ENCODE results near the gene PDSS2.

PDSS2 gene

DNA sequence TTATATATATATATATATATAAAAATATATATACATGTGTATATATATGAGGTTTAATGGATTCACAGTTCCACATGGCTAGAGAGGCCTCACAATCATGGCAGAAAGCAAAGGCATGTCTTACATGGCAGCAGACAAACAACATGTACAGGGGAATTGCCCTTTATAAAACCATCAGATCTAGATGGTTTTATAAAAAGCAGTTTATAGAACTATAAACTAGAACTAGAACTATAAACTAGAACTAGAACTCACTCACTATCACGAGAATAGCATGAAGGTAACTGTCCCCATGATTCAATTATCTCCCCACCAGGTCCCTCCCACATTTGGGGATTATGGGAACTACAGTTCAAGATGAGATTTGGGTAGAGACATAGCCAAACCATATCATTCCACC is 56.8 kb downstream of the PDSS2 start:
- H3K4me2 ChIP-seq (ENCODE audit: insufficient read depth, low read length, poor library complexity, severe bottlenecking), result no peak overlapping the region
- H3K36me3 ChIP-seq (replicated peaks in 1 of 2; ENCODE audit: control insufficient read depth in 2 of 2, insufficient read depth in 2 of 2, low read length in 2 of 2), result no peaks in the 10 kb centered on the region
- peaks cover 6 to 27% of the 10 kb centered on the region in 2 donors for H3K9me3 ChIP-seq (replicated peaks in 1 of 2; ENCODE audit: control insufficient read depth in 2 of 2, insufficient read depth in 1 of 2, low read depth in 1 of 2, low read length in 2 of 2)
- no peak overlapping the region for H2AFZ ChIP-seq (ENCODE audit: low read length)
- no peak overlapping the region for H3K18ac ChIP-seq (ENCODE audit: low read length)
- no CpG with 5 or more reads among the region's 1 CpG for WGBS, 2 donors (ENCODE audit: extremely low coverage in 2 of 2, insufficient read length in 2 of 2, insufficient replicate concordance in 1 of 2)
- no peak overlapping the region for H2BK5ac ChIP-seq (ENCODE audit: low read length)
- H3K4ac ChIP-seq (ENCODE audit: low read length), result no peak overlapping the region
- no peak overlapping the region for H3K27ac ChIP-seq (replicated peaks; ENCODE audit: low read length)
- no peak overlapping the region for H2AK5ac ChIP-seq (ENCODE audit: low read depth, low read length)
- H2BK120ac ChIP-seq (ENCODE audit: low read depth, low read length), result no peak overlapping the region
- H2BK15ac ChIP-seq (ENCODE audit: low read length), result no peak overlapping the region
- H4K91ac ChIP-seq (ENCODE audit: low read depth, low read length, poor library complexity), result no peak overlapping the region
- H3K23ac ChIP-seq (ENCODE audit: low read depth, low read length, poor library complexity), result no peak overlapping the region
- no peak overlapping the region for H3K9ac ChIP-seq (ENCODE audit: low read depth, low read length, poor library complexity)
- no peak overlapping the region for H2BK12ac ChIP-seq (ENCODE audit: low read length)
- no peaks in the 10 kb centered on the region for H3K27me3 ChIP-seq (ENCODE audit: control insufficient read depth in 3 of 3, insufficient read depth in 3 of 3, low read depth in 1 of 3, low read length in 3 of 3)
- no peaks in the 10 kb centered on the region for H3K79me1 ChIP-seq (ENCODE audit: low read depth, low read length)
- DNase-seq (ENCODE audit: low spot score), result no peak
- peaks cover 2 to 5% of the 10 kb centered on the region in 2 donors for H3K4me1 ChIP-seq (ENCODE audit: control insufficient read depth in 2 of 2, insufficient read depth in 1 of 2, low read depth in 1 of 2, low read length in 2 of 2)
- no peak overlapping the region for H3K14ac ChIP-seq (ENCODE audit: low read length)
- H3K4me3 ChIP-seq (ENCODE audit: low read length in 2 of 2), result no peak overlapping the region
- no peak overlapping the region for H4K8ac ChIP-seq (ENCODE audit: low read depth, low read length)

GRCh38 chr6:107401573-107401972 is 57.8 kb downstream of the PDSS2 start:
- H3K23ac ChIP-seq (ENCODE audit: low read depth, low read length, poor library complexity), result no peak overlapping the region
- H2BK15ac ChIP-seq (ENCODE audit: low read length), result no peak overlapping the region
- H3K4ac ChIP-seq (ENCODE audit: low read length), result no peak overlapping the region
- no peak overlapping the region for H2AFZ ChIP-seq (ENCODE audit: low read length)
- no peaks in the 10 kb centered on the region for H3K27me3 ChIP-seq (ENCODE audit: control insufficient read depth in 3 of 3, insufficient read depth in 3 of 3, low read depth in 1 of 3, low read length in 3 of 3)
- no peak overlapping the region for H2BK120ac ChIP-seq (ENCODE audit: low read depth, low read length)
- no peak overlapping the region for H3K4me2 ChIP-seq (ENCODE audit: insufficient read depth, low read length, poor library complexity, severe bottlenecking)
- no peak overlapping the region for H2BK5ac ChIP-seq (ENCODE audit: low read length)
- H2BK12ac ChIP-seq (ENCODE audit: low read length), result no peak overlapping the region
- H3K27ac ChIP-seq (replicated peaks; ENCODE audit: low read length), result no peak overlapping the region
- no CpG with 5 or more reads among the region's 1 CpG for WGBS, 2 donors (ENCODE audit: extremely low coverage in 2 of 2, insufficient read length in 2 of 2, insufficient replicate concordance in 1 of 2)
- H3K18ac ChIP-seq (ENCODE audit: low read length), result no peak overlapping the region
- no peak overlapping the region for H2AK5ac ChIP-seq (ENCODE audit: low read depth, low read length)
- no peak for DNase-seq (ENCODE audit: low spot score)
- H3K79me1 ChIP-seq (ENCODE audit: low read depth, low read length), result no peaks in the 10 kb centered on the region
- H4K8ac ChIP-seq (ENCODE audit: low read depth, low read length), result no peak overlapping the region
- peaks cover 6 to 27% of the 10 kb centered on the region in 2 donors for H3K9me3 ChIP-seq (replicated peaks in 1 of 2; ENCODE audit: control insufficient read depth in 2 of 2, insufficient read depth in 1 of 2, low read depth in 1 of 2, low read length in 2 of 2)
- no peak overlapping the region for H4K91ac ChIP-seq (ENCODE audit: low read depth, low read length, poor library complexity)
- H3K4me1 ChIP-seq (ENCODE audit: control insufficient read depth in 2 of 2, insufficient read depth in 1 of 2, low read depth in 1 of 2, low read length in 2 of 2), result peaks cover 2 to 5% of the 10 kb centered on the region in 2 donors
- H3K9ac ChIP-seq (ENCODE audit: low read depth, low read length, poor library complexity), result no peak overlapping the region
- no peak overlapping the region for H3K14ac ChIP-seq (ENCODE audit: low read length)
- H3K4me3 ChIP-seq (ENCODE audit: low read length in 2 of 2), result no peak overlapping the region
- H3K36me3 ChIP-seq (replicated peaks in 1 of 2; ENCODE audit: control insufficient read depth in 2 of 2, insufficient read depth in 2 of 2, low read length in 2 of 2), result no peaks in the 10 kb centered on the region

- Histone ChIP-seq H3K23ac (ENCODE audit: low read depth, low read length, poor library complexity) (no peak overlapping the region), H3K18ac (ENCODE audit: low read length) (no peak overlapping the region), H3K4ac (ENCODE audit: low read length) (no peak overlapping the region), H3K4me2 (ENCODE audit: insufficient read depth, low read length, poor library complexity, severe bottlenecking) (no peak overlapping the region), H2BK5ac (ENCODE audit: low read length) (no peak overlapping the region), H3K36me3 (replicated peaks in 1 of 2; ENCODE audit: control insufficient read depth in 2 of 2, insufficient read depth in 2 of 2, low read length in 2 of 2) (no peaks in the 10 kb centered on the region), H3K9me3 (replicated peaks in 1 of 2; ENCODE audit: control insufficient read depth in 2 of 2, insufficient read depth in 1 of 2, low read depth in 1 of 2, low read length in 2 of 2) (peaks cover 6 to 27% of the 10 kb centered on the region in 2 donors), H4K8ac (ENCODE audit: low read depth, low read length) (no peak overlapping the region), H3K4me1 (ENCODE audit: control insufficient read depth in 2 of 2, insufficient read depth in 1 of 2, low read depth in 1 of 2, low read length in 2 of 2) (peaks cover 2 to 5% of the 10 kb centered on the region in 2 donors), H2AFZ (ENCODE audit: low read length) (no peak overlapping the region), H2BK12ac (ENCODE audit: low read length) (no peak overlapping the region), H2BK120ac (ENCODE audit: low read depth, low read length) (no peak overlapping the region), H3K14ac (ENCODE audit: low read length) (no peak overlapping the region), H4K91ac (ENCODE audit: low read depth, low read length, poor library complexity) (no peak overlapping the region), H3K27ac (replicated peaks; ENCODE audit: low read length) (no peak overlapping the region), H3K4me3 (ENCODE audit: low read length in 2 of 2) (no peak overlapping the region), H2BK15ac (ENCODE audit: low read length) (no peak overlapping the region), H3K9ac (ENCODE audit: low read depth, low read length, poor library complexity) (no peak overlapping the region), H2AK5ac (ENCODE audit: low read depth, low read length) (no peak overlapping the region), H3K27me3 (ENCODE audit: control insufficient read depth in 3 of 3, insufficient read depth in 3 of 3, low read depth in 1 of 3, low read length in 3 of 3) (no peaks in the 10 kb centered on the region), H3K79me1 (ENCODE audit: low read depth, low read length) (no peaks in the 10 kb centered on the region)
- DNase-seq (ENCODE audit: low spot score), result no peak
- WGBS, 2 donors (ENCODE audit: extremely low coverage in 2 of 2, insufficient read length in 2 of 2, insufficient replicate concordance in 1 of 2), result no CpG with 5 or more reads among the region's 4 CpGs
These were observed 58.7 kb downstream of the PDSS2 start for GRCh38 chr6:107400616-107401147.

GRCh38 chr6:107399935-107400334 is 59.4 kb downstream of the PDSS2 start:
- H3K27ac ChIP-seq (replicated peaks; ENCODE audit: low read length), result no peak overlapping the region
- H4K8ac ChIP-seq (ENCODE audit: low read depth, low read length), result no peak overlapping the region
- no peak overlapping the region for H2AFZ ChIP-seq (ENCODE audit: low read length)
- no peak overlapping the region for H3K18ac ChIP-seq (ENCODE audit: low read length)
- H3K4me2 ChIP-seq (ENCODE audit: insufficient read depth, low read length, poor library complexity, severe bottlenecking), result no peak overlapping the region
- H3K4me1 ChIP-seq (ENCODE audit: control insufficient read depth in 2 of 2, insufficient read depth in 1 of 2, low read depth in 1 of 2, low read length in 2 of 2), result peaks cover 2 to 5% of the 10 kb centered on the region in 2 donors
- H3K4me3 ChIP-seq (ENCODE audit: low read length in 2 of 2), result no peak overlapping the region
- H3K14ac ChIP-seq (ENCODE audit: low read length), result no peak overlapping the region
- no peak overlapping the region for H2BK120ac ChIP-seq (ENCODE audit: low read depth, low read length)
- H2BK15ac ChIP-seq (ENCODE audit: low read length), result no peak overlapping the region
- no peaks in the 10 kb centered on the region for H3K79me1 ChIP-seq (ENCODE audit: low read depth, low read length)
- H4K91ac ChIP-seq (ENCODE audit: low read depth, low read length, poor library complexity), result no peak overlapping the region
- peaks cover 6 to 23% of the 10 kb centered on the region in 2 donors for H3K9me3 ChIP-seq (replicated peaks in 1 of 2; ENCODE audit: control insufficient read depth in 2 of 2, insufficient read depth in 1 of 2, low read depth in 1 of 2, low read length in 2 of 2)
- DNase-seq (ENCODE audit: low spot score), result no peak
- no peak overlapping the region for H3K9ac ChIP-seq (ENCODE audit: low read depth, low read length, poor library complexity)
- no peak overlapping the region for H3K4ac ChIP-seq (ENCODE audit: low read length)
- no peak overlapping the region for H2BK5ac ChIP-seq (ENCODE audit: low read length)
- no peaks in the 10 kb centered on the region for H3K36me3 ChIP-seq (replicated peaks in 1 of 2; ENCODE audit: control insufficient read depth in 2 of 2, insufficient read depth in 2 of 2, low read length in 2 of 2)
- H2AK5ac ChIP-seq (ENCODE audit: low read depth, low read length), result no peak overlapping the region
- no CpG with 5 or more reads among the region's 1 CpG for WGBS, 2 donors (ENCODE audit: extremely low coverage in 2 of 2, insufficient read length in 2 of 2, insufficient replicate concordance in 1 of 2)
- H3K23ac ChIP-seq (ENCODE audit: low read depth, low read length, poor library complexity), result no peak overlapping the region
- H2BK12ac ChIP-seq (ENCODE audit: low read length), result no peak overlapping the region
- no peaks in the 10 kb centered on the region for H3K27me3 ChIP-seq (ENCODE audit: control insufficient read depth in 3 of 3, insufficient read depth in 3 of 3, low read depth in 1 of 3, low read length in 3 of 3)

All from neuronal stem cell (in vitro differentiated cells).